HG03025 (cell line): ENCODE measurements around the gene RALGPS2.

Experiments used
- ATAC-seq: cut with Tn5 transposase; IDR thresholded peaks from one replicate; pipeline ENCODE4 v1.9.1; 2021; ENCODE audit warnings: mild to moderate bottlenecking, moderate library complexity; ENCODE audit not compliant: unreplicated experiment, low FRiP score

The RALGPS2 gene, protein sequence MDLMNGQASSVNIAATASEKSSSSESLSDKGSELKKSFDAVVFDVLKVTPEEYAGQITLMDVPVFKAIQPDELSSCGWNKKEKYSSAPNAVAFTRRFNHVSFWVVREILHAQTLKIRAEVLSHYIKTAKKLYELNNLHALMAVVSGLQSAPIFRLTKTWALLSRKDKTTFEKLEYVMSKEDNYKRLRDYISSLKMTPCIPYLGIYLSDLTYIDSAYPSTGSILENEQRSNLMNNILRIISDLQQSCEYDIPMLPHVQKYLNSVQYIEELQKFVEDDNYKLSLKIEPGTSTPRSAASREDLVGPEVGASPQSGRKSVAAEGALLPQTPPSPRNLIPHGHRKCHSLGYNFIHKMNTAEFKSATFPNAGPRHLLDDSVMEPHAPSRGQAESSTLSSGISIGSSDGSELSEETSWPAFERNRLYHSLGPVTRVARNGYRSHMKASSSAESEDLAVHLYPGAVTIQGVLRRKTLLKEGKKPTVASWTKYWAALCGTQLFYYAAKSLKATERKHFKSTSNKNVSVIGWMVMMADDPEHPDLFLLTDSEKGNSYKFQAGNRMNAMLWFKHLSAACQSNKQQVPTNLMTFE

DNA sequence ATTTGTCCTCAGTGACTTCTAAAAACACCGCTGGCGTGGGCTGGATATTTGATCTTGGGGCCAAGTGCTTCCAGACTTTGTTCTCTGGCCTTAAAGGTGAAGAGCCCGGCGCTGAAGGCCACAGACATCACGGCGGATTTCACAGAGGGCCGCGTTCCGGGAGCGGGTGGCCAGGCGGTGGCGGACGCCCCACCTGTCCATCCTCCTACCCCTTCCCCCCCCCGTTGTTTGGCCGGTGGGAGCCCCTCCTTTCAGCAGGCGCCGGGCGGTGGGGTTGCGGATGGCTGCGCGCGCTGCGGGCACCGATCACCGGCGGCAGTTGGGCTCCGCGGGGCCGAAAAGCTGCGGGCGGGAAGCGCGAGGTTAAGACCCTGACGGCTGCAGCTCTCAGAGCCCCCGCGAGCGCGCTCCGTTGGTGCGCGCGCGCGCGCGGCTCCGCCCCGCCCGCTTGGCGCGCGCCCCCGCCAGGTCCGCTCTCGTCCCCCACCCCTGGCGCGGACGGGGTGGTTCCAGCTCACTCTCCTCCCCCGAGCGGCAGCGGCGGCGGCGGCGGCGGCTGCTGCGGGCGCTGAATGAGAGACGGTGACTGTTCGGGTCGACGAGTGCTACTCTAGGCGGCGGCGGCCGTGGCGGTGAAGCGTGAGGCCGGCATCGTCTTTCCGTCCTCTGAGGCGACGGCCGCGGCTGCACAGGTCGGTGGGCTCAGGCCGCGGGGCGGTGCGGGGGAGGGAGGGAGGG is at the start of gene RALGPS2:
Gene RALGPS2 (plus strand): TSS at position 517 of the 738 bp plus-strand sequence. CDS start 51,521 bp downstream, outside the sequence.
- peak; percentile 68 for ATAC-seq

DNA sequence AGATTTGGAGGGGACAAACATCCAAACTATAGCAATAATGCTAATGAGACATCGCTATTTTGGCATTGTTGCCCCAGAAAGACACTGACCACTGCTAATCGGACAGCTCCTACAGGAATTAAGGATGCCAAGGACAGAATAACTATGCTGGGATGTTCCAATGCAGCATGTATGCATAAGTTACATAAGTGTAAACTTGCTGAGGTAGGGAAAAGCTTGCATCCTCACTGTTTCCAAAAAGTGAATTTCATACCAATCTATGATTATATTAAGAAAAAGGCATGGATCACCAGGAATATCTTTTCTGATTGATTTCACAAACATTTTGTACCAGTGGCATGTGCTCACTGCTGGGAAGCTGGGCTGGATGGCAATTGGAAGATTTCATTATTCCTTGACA is 45.8 kb upstream of the RALGPS2 start:
- no peak for ATAC-seq

DNA sequence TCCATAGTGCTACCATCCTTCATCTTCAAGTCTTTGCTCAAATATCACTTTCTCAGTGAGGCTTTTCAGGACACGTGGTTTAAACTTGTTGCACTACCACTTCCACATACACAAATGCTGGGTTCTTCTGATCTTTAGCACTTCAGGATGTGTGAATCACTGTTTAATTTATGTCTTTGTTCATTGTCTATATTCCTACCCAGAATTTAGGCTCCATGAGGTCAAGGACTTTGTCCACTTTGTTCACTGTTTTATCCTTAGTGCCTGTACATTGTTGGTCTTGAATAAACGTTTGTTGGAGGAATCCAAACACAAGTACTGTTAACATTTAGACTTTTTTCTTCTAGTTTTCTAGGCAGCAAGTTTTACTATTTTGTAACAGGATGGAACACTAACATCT is 42.6 kb upstream of the RALGPS2 start:
- no peak for ATAC-seq

DNA sequence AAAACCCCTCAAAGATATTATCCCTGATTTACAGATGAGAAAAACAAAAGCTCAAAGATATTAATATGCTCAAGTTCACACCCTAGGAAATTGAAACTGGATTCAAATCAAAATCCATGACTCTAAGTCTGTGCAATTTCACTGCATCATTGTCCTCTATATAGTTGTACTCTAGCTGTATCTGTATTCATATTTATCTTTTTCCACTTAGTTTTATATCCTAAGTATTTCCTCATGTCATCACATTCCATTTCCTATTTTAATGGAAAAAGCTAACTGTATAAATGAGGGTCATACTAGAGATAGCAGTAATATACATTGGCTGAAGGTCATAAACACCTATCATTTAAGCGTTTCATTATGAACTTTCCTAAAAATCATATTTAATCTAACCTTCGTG is 42.2 kb upstream of the RALGPS2 start:
- no peak for ATAC-seq

DNA sequence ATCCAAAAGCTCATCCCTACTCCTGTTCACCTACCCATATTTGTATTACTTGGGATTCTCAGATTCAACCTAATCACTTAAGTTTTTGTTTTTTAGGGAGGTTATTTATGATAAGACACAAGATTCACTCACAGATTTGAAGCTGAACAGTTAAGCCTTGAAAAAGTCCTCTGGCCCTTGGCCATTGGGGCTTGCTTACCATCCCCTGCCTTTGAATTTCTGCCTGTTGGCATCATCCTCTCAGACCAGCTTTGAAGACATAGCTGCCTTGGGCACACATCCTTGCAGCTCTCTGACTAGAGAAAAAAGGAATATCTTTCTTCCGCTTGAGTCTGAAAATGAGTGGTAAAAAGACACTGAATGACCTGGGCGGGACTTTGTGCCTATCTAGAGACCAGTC is 41.8 kb upstream of the RALGPS2 start:
- no peak for ATAC-seq

DNA sequence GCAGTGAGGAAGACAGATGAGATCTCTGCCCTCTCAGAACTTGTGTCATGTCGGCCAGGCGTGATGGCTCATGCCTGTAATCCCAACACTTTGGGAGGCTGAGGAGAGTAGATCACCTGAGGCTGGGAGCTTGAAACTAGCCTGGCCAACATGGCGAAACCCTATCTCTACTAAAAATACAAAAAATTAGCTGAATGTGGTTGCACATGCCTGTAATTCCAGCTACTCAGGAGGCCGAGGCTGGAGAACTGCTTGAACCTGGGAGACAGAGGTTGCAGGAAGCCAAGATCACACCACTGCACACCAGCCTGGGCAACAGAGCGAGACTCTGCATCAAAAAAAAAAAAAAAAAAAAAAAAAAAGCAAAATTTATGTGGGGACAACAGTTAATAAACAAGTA is 40.9 kb upstream of the RALGPS2 start:
- no peak for ATAC-seq

DNA sequence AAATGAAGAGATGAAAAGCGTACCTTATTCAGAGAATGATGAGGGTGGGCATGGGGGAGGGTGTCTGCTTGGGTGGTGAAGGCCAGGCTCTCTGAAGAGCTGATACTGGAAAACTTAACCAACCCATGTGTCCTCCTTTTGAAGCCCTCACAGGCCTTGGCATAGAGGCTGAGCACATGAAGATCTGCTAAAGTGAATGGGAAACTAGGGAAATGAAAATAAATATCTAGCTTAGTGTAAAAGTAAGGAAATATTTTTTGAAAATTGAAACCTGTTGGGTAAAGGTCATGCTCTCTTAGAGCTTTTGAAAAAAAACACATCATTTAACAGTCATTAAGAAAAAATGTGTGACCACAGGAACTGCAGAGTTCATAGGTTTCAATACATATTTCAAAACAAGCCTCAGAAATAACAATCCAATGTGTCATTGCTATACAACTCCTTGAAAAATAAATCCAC is 40.5 kb upstream of the RALGPS2 start:
- ATAC-seq: no peak

DNA sequence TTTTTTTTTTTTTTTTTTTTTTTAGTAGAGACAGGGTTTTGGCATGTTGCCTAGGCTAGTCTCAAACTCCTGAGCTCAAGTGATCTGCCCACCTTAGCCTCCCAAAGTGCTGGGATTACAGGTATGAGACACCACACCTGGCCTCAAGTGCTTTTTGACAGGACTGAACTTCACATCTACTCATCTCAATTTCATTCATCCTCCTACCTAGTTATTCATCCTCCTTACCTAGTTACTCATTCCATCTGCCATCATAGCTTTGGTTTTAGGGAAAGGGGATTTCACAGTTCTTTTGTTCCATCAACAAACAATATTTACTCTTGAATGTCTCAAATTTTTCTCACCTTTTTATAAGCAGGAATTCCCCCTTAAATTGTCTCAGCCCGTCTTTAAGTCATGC is 38.6 kb upstream of the RALGPS2 start:
- no peak for ATAC-seq

DNA sequence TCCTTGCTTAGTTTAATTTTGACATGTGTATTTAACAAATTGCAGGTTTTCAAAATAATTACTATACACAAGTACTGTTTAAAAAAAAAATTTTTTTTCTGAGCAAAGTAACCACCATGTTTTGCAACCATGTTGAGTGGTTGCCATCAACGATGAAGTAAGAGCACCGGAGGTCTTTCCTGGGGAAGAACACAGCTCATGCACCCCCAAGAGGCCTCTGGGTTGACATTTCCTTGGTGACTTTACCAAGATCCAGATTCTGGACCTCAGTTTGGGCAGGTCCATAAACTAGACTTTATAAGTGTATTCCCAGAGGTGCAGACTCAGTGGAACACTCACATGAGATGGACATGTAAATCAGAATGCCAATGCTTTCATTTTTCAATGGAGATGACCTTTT is 36.8 kb upstream of the RALGPS2 start:
- no peak for ATAC-seq

DNA sequence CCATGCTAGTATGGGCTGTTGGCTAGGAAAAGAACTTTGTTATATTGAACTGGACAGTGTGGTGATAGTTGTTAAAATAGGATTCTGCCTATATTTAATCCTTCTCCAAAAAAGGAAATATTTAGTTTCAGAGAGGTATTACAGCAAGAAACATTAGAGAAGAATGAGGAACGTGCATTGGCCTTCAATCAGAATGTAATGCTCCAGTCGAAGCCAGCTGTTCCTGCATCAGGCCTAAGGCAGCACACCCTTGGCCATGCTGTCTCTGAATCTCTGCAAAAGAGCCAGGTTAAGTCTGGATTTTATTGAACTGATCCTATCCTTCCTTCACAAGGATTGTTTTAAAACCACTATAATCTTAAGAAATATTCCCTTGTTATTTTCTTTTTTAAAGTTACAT is 35.3 kb upstream of the RALGPS2 start:
- ATAC-seq: no peak

DNA sequence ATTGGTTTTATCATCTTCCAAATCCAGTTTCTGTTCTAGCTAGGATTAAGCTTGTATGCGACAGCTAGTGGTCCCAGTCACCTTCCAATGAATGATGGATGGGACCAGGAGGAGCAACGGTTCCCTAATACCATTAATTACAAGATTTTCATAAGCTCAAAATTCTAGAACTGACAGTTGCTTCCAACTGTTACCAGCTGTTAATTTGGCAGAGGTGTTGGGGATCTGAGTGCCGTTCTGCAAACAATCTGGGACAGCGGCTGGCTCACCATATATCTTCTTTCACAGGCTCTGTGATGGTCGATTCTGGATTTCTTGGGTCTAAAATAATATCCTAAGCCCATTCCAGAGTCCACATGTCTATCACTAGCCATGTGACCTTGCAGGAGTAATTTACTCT is 34.5 kb upstream of the RALGPS2 start:
- ATAC-seq: no peak

DNA sequence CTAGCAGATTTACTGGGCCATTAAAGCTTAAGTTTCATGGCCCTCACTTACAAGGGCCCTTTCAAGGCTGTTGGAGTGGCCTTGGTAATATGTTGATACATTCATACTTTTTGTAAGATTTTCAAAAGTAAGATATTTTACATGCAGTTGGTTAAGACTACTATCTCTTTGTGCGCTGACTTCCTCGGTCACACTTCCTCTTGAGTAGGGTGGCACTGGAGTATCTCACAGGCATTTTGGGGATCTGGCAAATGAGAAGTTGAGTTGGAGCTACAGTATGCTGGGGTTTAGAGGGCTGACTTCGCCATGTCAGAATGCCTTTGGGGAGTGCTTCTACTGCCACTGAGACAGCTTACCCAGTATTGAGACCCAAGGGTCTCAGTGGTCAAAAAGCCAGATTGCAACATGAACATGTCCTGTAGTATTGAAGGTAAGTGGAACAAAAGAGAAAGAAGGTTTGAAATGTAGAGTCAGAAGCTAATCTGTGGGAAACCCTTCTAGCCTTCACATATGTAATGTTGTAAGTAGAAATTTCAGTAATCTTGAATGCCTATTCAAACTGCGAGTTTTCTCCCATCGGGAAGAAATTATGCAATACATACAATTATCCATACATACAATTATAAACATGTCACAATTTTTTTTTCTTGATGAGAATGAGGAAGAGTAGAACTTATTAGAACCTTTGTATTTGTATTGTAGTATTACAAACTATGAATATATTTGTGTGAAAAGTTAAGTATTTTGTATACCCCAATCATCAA is 32.3 kb upstream of the RALGPS2 start:
- no peak for ATAC-seq

DNA sequence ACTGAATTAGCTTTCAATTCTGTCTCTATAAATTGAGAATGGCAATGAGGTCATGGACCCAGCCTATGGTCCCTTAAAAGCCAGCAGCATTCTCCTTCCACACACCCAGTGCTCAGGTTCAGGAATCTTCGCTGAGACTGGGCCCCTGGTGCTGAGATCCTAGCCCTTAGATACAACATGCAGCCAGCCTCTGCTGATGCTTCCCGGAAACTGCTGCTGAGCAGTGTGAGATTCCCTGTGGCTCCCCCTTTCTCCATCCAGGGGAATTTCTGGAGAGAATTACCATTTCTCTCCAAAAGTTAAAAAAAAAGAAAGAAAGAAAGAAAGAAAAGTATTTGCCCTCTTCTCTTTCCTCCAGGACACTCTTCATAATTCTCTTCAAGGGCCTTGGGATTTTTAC is 31.7 kb upstream of the RALGPS2 start:
- ATAC-seq: no peak

DNA sequence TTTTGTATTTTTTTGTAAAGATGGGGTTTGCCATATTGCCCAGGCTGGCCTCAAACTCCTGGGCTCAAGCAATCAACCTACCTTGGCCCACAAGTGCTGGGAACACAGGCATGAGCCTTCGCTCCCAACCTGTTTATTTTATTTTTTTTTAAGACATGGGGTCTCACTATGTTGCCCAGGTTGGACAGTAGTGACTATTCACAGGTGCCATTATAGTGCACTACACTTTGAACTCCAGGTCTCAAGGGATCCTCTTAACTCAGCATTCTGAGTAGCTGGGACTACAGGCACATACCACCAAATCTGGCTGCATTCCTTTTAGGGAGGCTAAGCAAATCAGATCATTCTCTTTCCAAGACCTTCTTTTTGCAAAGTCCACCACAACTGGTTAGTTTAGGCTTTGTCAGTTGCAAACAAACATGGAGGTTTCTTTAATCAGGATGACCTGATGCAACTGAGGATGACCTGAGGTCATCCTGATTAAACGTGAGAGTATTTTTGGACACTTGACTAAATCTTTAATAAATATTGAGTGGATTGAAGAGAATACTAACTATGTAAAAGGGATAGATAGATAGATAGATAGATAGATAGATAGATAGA is 30.0 kb upstream of the RALGPS2 start:
- no peak for ATAC-seq

DNA sequence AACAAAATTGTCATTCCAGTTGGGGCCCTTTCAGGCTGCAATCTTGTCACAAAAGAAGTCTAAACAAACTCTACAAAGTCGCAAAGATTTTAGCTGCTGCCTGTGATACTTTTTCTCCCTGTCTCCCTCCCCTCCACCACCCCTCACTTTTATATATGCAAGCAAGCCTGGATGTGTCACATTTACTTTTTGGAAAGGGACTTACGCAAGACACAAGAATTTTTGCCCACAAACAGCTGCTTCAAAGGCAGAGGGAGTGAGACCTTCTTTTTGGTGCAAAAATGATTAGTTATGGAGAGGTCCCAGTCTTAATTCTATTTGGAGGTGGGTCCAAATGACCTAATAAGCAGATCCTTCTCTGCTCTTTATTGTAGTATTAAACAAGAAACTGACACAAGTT is 22.9 kb upstream of the RALGPS2 start:
- no peak for ATAC-seq

DNA sequence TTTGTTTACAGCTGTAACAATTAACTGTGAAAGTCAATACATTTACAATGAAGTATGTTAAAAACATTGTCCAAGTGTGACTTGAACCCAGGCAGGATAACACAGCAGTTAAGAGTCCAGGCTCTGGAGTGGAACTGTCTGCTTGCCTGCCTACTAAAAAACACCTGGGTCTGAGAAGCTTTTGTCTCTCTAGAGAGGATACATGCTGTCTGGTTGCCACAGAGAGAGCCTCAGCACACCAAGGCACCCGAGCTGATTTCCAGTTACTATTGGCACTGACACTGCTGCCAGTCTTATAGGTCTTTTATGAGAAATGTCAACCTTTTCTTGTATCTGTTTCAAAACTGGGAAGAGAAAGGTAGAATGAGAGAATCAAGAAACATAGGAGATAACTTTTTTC is 20.2 kb upstream of the RALGPS2 start:
- no peak for ATAC-seq

DNA sequence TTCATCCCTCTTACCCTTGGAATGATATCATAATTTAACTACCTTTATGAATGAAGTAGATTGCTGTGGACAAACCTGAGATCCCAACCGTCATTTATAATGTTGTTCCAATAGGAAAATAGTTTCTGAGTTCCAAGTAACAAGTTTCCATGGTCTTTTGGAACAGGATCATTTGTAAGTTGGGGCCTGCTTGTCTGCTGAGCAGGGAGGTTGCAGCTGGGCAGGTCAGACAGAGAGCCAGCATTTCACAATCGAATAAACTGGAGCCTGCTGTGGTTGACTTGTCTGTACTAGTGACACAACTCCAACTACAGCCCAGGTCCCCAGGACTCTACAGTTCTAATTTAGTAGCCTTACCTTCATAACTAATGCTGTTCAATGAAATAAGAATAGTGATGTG is 18.6 kb upstream of the RALGPS2 start:
- ATAC-seq: no peak

DNA sequence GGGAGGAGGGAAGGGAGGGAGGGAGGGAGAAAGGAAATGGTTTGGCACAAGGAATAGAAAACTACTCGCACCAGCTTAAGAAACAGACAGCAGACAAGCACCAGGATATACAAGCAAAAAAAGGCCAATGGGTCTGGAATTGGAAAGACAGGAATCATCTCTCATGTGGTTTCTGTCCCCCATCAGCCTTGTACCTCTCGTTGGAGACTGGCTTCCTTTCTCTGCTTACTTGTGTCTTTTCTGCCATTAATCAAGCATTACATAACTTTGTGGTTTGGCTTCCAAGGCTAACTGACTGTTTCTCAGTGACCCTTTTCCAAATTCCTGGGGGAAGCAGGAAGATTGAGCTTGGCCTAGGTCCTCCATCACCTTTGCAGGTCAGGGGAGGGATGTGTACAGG is 11.8 kb upstream of the RALGPS2 start:
- no peak for ATAC-seq

DNA sequence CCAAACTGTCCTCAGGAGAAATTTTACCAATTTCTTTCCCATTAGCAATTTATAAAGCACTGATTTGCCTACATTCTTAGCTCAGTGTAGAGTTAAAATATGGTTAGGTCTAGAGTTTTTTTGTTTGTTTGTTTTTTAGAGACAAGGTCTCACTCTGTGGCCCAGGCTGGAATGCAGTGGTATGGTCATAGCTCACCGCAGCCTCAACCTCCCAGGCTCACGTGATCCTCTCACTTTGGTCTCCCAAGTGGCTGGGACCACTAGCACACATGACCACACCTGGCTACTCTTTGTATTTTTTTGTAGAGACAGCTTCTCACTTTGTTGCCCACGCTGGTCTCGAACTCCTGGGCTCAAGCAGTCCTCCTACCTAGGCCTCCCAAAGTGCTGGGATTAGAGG is 10.6 kb upstream of the RALGPS2 start:
- ATAC-seq: no peak

DNA sequence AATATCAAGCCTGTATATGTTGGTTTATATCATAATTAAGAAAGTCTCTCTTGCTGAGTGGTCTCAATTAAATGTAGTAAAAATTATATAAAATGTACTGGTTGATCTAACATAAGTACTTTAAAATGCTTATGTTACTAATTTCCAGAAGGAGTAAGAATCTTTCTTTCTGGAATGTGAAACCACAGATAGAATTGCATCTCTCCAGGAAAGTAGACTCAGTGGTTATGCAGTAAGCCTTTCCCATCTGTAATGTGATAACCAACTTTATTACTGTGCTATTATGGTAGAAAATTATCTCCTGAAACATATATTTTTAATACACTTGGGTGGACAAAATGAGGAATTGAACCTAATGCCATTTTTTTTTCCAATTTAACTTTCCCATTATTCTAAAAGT is 8.9 kb upstream of the RALGPS2 start:
- ATAC-seq: no peak
